WTC11 (cell line): Measurements from ENCODE around the gene ZNF506.

Experiments
- ATF6 ChIP-seq: sonication (generic); formaldehyde crosslinking; IDR thresholded peaks from 2 replicates; pipeline ENCODE4 v1.8.1; 2023; ENCODE audit warnings: mild to moderate bottlenecking, missing genetic modification reagents
- CTCF ChIP-seq: fragments of 200-600 bp; IDR thresholded peaks from 2 replicates; pipeline ENCODE4 v1.8.0; 2022; ENCODE audit warnings: antibody characterized with exemption
- ELF4 ChIP-seq: sonication (generic); formaldehyde crosslinking; IDR thresholded peaks from 2 replicates; pipeline ENCODE4 v1.8.1; 2022; ENCODE audit warnings: low read depth, mild to moderate bottlenecking, moderate library complexity, missing genetic modification reagents
- ERG ChIP-seq: fragments of 250-450 bp; sonication (Bioruptor Pico); IDR thresholded peaks from 2 replicates; pipeline ENCODE4 v1.8.0; 2021; ENCODE audit warnings: mild to moderate bottlenecking
- ETV6 ChIP-seq: sonication (generic); formaldehyde crosslinking; IDR thresholded peaks from 2 replicates; pipeline ENCODE4 v1.8.1; 2022; ENCODE audit warnings: mild to moderate bottlenecking, missing genetic modification reagents
- IRF2 ChIP-seq: sonication (generic); formaldehyde crosslinking; IDR thresholded peaks from 2 replicates; pipeline ENCODE4 v1.8.0; 2022; ENCODE audit warnings: low read depth, missing genetic modification reagents, borderline replicate concordance
- JUN ChIP-seq: sonication (generic); formaldehyde crosslinking; IDR thresholded peaks from 2 replicates; pipeline ENCODE4 v1.8.0; 2023; ENCODE audit warnings: mild to moderate bottlenecking, missing genetic modification reagents
- MAX ChIP-seq: sonication (generic); formaldehyde crosslinking; IDR thresholded peaks from 2 replicates; pipeline ENCODE4 v1.8.0; 2022; ENCODE audit warnings: mild to moderate bottlenecking, missing genetic modification reagents
- NR1H2 ChIP-seq: sonication (generic); formaldehyde crosslinking; IDR thresholded peaks from 2 replicates; pipeline ENCODE4 v1.9.0; 2021; ENCODE audit warnings: mild to moderate bottlenecking, moderate library complexity, missing genetic modification reagents
- PREB ChIP-seq: sonication (generic); formaldehyde crosslinking; IDR thresholded peaks from 2 replicates; pipeline ENCODE4 v1.8.1; 2022; ENCODE audit warnings: mild to moderate bottlenecking, missing genetic modification reagents, moderate library complexity, borderline replicate concordance
- STAT6 ChIP-seq: sonication (generic); formaldehyde crosslinking; conservative IDR thresholded peaks from 2 replicates; pipeline ENCODE4 v1.8.1; 2023; ENCODE audit warnings: mild to moderate bottlenecking, low read depth, missing genetic modification reagents, moderate library complexity
- ZMAT4 ChIP-seq: fragments of 250-450 bp; sonication (Bioruptor Pico); IDR thresholded peaks from 2 replicates; pipeline ENCODE4 v1.9.0; 2021; ENCODE audit warnings: mild to moderate bottlenecking
- ZNF121 ChIP-seq: sonication (generic); formaldehyde crosslinking; IDR thresholded peaks from 2 replicates; pipeline ENCODE4 v1.8.0; 2023; ENCODE audit warnings: missing genetic modification reagents
- ZNF423 ChIP-seq: fragments of 250-450 bp; sonication (Bioruptor Pico); IDR thresholded peaks from 2 replicates; pipeline ENCODE4 v2.1.2; 2022; ENCODE audit warnings: mild to moderate bottlenecking, moderate library complexity

GRCh38 chr19:19749117-19749907 lies 72.2 kb downstream of the ZNF506 start:
- TF ChIP-seq STAT6 (CRISPR knock-in tag): no peak
- TF ChIP-seq ZNF423: no peak
- no peak for TF ChIP-seq PREB (CRISPR knock-in tag)
- no peak for TF ChIP-seq NR1H2 (CRISPR knock-in tag)
- TF ChIP-seq CTCF: no peak
- TF ChIP-seq MAX (CRISPR knock-in tag): no peak
- TF ChIP-seq ERG: no peak
- TF ChIP-seq ZMAT4 (CRISPR knock-in tag): no peak
- TF ChIP-seq ZNF121 (CRISPR knock-in tag): no peak
- no peak for TF ChIP-seq JUN (CRISPR knock-in tag)
- no peak for TF ChIP-seq ATF6 (CRISPR knock-in tag)
- TF ChIP-seq ELF4 (CRISPR knock-in tag): no peak
- no peak for TF ChIP-seq ETV6 (CRISPR knock-in tag)
- TF ChIP-seq IRF2: no peak
